Chondrocyte (in vitro differentiated cells): ENCODE results near the gene F10. TPM values are rescaled to one million over a fixed set of nuclear protein-coding genes. Genes with fewer than 3 reads are reported as not detected.

ENCODE experiments used
- DNase-seq: peaks from one replicate; pipeline ENCODE4 v3.0.0; 2021; ENCODE audit warnings: mixed read lengths, low spot score
- H3K27ac Mint-ChIP-seq: one replicate; pipeline ENCODE4 v1.8.0; 2021; ENCODE audit warnings: mild to moderate bottlenecking, moderate library complexity, mixed read lengths; ENCODE audit not compliant: unreplicated experiment
- H3K27me3 Mint-ChIP-seq: 2 replicates; pipeline ENCODE4 v1.8.0; 2021; ENCODE audit warnings: low read depth, mixed read lengths
- H3K36me3 Mint-ChIP-seq: 2 replicates; pipeline ENCODE4 v1.8.0; 2021; ENCODE audit warnings: low read depth, mixed read lengths
- H3K4me1 Mint-ChIP-seq: 2 replicates; pipeline ENCODE4 v1.8.0; 2021; ENCODE audit warnings: low read depth, mild to moderate bottlenecking, mixed read lengths
- H3K4me3 Mint-ChIP-seq: one replicate; pipeline ENCODE4 v1.8.0; 2021; ENCODE audit warnings: mild to moderate bottlenecking, moderate library complexity, mixed read lengths; ENCODE audit not compliant: unreplicated experiment
- H3K9me3 Mint-ChIP-seq: 2 replicates; pipeline ENCODE4 v1.8.0; 2021; ENCODE audit warnings: low read depth, mixed read lengths
- CTCF ChIP-seq: fragments of 200-600 bp; sonication (generic); IDR thresholded peaks from 2 replicates; pipeline ENCODE4 v1.5.0; 2021; ENCODE audit warnings: antibody characterized with exemption, mild to moderate bottlenecking, moderate library complexity
- total RNA-seq: library from RNA; stranded (reverse); gene quantifications from 3 replicates; pipeline ENCODE4 v1.2.1, GENCODE V29; 2021

Gene F10
- total RNA-seq, 1 donor from 2014 or later: 1.9 TPM

- Mint-ChIP-seq H3K9me3 (no peaks in the 10 kb centered on the region), H3K27me3 (no peaks in the 10 kb centered on the region), H3K27ac (peak overlapping the region; percentile 79), H3K36me3 (peaks cover 24% of the 10 kb centered on the region), H3K4me3 (no peak overlapping the region), H3K4me1 (peaks cover 41% of the 10 kb centered on the region)
- DNase-seq: no peak
- TF ChIP-seq CTCF: no peak
These were observed 56.2 kb downstream of the F10 start for GRCh38 chr13:113178896-113179167.

- Mint-ChIP-seq H3K4me1 (peaks cover 41% of the 10 kb centered on the region), H3K4me3 (no peak overlapping the region), H3K9me3 (no peaks in the 10 kb centered on the region), H3K36me3 (peaks cover 24% of the 10 kb centered on the region), H3K27ac (peak overlapping the region; percentile 79), H3K27me3 (no peaks in the 10 kb centered on the region)
- no peak for DNase-seq
- no peak for TF ChIP-seq CTCF
These were observed 57.0 kb downstream of the F10 start for GRCh38 chr13:113179374-113180230.

GRCh38 chr13:113182046-113182445, 59.4 kb downstream of the F10 start:
- peaks cover 54% of the 10 kb centered on the region for H3K4me1 Mint-ChIP-seq

GRCh38 chr13:113183450-113184129, 61.0 kb downstream of the F10 start:
- Mint-ChIP-seq H3K27me3 (no peaks in the 10 kb centered on the region), H3K36me3 (peaks cover 17% of the 10 kb centered on the region), H3K4me1 (peaks cover 59% of the 10 kb centered on the region), H3K4me3 (no peak overlapping the region), H3K9me3 (no peaks in the 10 kb centered on the region), H3K27ac (peak overlapping the region; percentile 49)
- no peak for TF ChIP-seq CTCF
- DNase-seq: no peak

More at GRCh38 chr13:113182046-113182445, 59.4 kb downstream of the F10 start:
- DNase-seq: no peak
- Mint-ChIP-seq H3K27ac (no peak overlapping the region), H3K9me3 (no peaks in the 10 kb centered on the region), H3K36me3 (peaks cover 15% of the 10 kb centered on the region), H3K27me3 (no peaks in the 10 kb centered on the region), H3K4me3 (no peak overlapping the region)
- TF ChIP-seq CTCF: no peak

GRCh38 chr13:113184568-113185440, 62.2 kb downstream of the F10 start:
- no peak for DNase-seq
- Mint-ChIP-seq H3K4me3 (no peak overlapping the region), H3K9me3 (no peaks in the 10 kb centered on the region), H3K27ac (no peak overlapping the region), H3K27me3 (no peaks in the 10 kb centered on the region), H3K36me3 (peaks cover 19% of the 10 kb centered on the region), H3K4me1 (peaks cover 53% of the 10 kb centered on the region)
- no peak for TF ChIP-seq CTCF
